ENCODE measurements around the gene GSTM3.

- TF ChIP-seq POLR2AphosphoS5 (IDR thresholded peaks at IDR 0.05; ENCODE audit: low read depth) (no peak), CREB1 (CRISPR knock-in tag; IDR thresholded peaks at IDR 0.05; ENCODE audit: low read depth) (no peak), EZH2 (IDR thresholded peaks at IDR 0.05; ENCODE audit: low read depth, unreplicated experiment) (no peak), STAT1 (IDR thresholded peaks at IDR 0.05; ENCODE audit: unreplicated experiment) (no peak), EZH2phosphoT487 (IDR thresholded peaks at IDR 0.05; ENCODE audit: unreplicated experiment) (no peak), ZNF114 (CRISPR knock-in tag; IDR thresholded peaks at IDR 0.05) (no peak), REST (IDR thresholded peaks at IDR 0.05; ENCODE audit: unreplicated experiment) (no peak), ZNF331 (CRISPR knock-in tag; IDR thresholded peaks at IDR 0.05; ENCODE audit: low read depth) (no peak)
- TF ChIP-seq, protein P1, sequence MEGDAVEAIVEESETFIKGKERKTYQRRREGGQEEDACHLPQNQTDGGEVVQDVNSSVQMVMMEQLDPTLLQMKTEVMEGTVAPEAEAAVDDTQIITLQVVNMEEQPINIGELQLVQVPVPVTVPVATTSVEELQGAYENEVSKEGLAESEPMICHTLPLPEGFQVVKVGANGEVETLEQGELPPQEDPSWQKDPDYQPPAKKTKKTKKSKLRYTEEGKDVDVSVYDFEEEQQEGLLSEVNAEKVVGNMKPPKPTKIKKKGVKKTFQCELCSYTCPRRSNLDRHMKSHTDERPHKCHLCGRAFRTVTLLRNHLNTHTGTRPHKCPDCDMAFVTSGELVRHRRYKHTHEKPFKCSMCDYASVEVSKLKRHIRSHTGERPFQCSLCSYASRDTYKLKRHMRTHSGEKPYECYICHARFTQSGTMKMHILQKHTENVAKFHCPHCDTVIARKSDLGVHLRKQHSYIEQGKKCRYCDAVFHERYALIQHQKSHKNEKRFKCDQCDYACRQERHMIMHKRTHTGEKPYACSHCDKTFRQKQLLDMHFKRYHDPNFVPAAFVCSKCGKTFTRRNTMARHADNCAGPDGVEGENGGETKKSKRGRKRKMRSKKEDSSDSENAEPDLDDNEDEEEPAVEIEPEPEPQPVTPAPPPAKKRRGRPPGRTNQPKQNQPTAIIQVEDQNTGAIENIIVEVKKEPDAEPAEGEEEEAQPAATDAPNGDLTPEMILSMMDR (conservative IDR thresholded peaks at IDR 0.05; ENCODE audit: low read depth in 2 of 2), result no peak
Measured at GRCh38 chr1:109751531-109752260, 10.9 kb upstream of the GSTM3 start.

All from GM23338 (cell line).